ENCODE results near the gene TENM4. TPM values are rescaled to one million over a fixed set of nuclear protein-coding genes. Genes with fewer than 3 reads are reported as not detected.

Gene TENM4
- total RNA-seq, 4 donors from 2014 or later = 16.8 to 158 (median 120) TPM

DNA sequence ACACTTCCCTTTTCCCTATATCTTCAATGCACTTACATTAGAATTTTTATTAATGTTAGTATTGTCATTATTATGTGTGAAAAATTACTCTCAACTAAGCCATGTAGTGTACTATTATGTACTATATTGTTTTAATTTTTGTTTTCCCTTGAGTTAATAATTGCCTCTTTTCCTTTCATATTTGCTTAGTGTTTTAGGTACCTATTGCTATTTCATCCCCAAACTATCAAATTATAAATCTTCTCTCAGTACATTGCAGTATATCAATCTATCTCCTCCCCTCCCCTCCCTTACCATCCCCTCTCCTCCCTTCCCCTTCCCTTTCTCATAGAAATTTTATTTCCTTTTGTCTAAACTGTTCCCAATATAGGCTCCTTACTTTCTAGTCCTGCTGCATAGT is 12.8 kb upstream of the TENM4 start:
- no peaks in the 10 kb centered on the region for H3K9me3 ChIP-seq

DNA sequence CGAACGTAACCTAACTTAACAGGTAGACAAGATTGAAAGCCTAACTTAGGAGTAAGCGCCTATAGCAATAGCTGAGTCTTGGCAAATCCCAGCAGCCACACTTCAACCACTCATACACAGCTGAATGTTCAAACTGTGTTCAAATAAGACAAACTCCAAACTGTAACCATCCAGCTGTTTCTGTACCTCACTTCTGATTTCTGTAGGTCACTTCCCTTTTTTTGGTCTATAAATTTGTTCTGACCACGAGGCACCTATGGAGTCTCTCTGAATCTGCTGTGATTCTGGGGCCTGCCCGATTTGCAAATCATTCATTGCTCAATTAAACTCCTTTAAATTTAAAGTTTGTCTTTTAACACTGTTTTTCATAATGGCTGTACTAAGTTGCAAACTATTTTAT is 8.2 kb upstream of the TENM4 start:
- no peak for TF ChIP-seq POLR2A (IDR thresholded peaks at IDR 0.05)
- TF ChIP-seq, protein P1, sequence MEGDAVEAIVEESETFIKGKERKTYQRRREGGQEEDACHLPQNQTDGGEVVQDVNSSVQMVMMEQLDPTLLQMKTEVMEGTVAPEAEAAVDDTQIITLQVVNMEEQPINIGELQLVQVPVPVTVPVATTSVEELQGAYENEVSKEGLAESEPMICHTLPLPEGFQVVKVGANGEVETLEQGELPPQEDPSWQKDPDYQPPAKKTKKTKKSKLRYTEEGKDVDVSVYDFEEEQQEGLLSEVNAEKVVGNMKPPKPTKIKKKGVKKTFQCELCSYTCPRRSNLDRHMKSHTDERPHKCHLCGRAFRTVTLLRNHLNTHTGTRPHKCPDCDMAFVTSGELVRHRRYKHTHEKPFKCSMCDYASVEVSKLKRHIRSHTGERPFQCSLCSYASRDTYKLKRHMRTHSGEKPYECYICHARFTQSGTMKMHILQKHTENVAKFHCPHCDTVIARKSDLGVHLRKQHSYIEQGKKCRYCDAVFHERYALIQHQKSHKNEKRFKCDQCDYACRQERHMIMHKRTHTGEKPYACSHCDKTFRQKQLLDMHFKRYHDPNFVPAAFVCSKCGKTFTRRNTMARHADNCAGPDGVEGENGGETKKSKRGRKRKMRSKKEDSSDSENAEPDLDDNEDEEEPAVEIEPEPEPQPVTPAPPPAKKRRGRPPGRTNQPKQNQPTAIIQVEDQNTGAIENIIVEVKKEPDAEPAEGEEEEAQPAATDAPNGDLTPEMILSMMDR (IDR thresholded peaks at IDR 0.05) = no peak
- Histone ChIP-seq H3K36me3 (no peaks in the 10 kb centered on the region), H3K4me1 (no peaks in the 10 kb centered on the region), H3K9me3 (no peaks in the 10 kb centered on the region), H3K27me3 (no peaks in the 10 kb centered on the region), H3K4me3 (replicated peaks in 1 of 3) (no peak overlapping the region), H3K27ac (no peak overlapping the region)
- WGBS, 2 donors = 89 to 94% methylated on average over 5 of the region's 5 CpGs
- DNase-seq = no peak
- intact Hi-C loops (cut with DNase I) = no loop called here

More for the DNA sequence above, 12.8 kb upstream of the TENM4 start:
- peaks cover 0 to 3% of the 10 kb centered on the region in 2 donors for H3K4me1 ChIP-seq
- H3K27me3 ChIP-seq = no peaks in the 10 kb centered on the region
- TF ChIP-seq, protein P1 (IDR thresholded peaks at IDR 0.05) = no peak
- no peak for TF ChIP-seq POLR2A (IDR thresholded peaks at IDR 0.05)
- intact Hi-C loops (cut with DNase I) = no loop called here
- H3K36me3 ChIP-seq = no peaks in the 10 kb centered on the region
- DNase-seq = no peak
- H3K4me3 ChIP-seq (replicated peaks in 1 of 3) = no peak overlapping the region
- H3K27ac ChIP-seq = no peak overlapping the region

DNA sequence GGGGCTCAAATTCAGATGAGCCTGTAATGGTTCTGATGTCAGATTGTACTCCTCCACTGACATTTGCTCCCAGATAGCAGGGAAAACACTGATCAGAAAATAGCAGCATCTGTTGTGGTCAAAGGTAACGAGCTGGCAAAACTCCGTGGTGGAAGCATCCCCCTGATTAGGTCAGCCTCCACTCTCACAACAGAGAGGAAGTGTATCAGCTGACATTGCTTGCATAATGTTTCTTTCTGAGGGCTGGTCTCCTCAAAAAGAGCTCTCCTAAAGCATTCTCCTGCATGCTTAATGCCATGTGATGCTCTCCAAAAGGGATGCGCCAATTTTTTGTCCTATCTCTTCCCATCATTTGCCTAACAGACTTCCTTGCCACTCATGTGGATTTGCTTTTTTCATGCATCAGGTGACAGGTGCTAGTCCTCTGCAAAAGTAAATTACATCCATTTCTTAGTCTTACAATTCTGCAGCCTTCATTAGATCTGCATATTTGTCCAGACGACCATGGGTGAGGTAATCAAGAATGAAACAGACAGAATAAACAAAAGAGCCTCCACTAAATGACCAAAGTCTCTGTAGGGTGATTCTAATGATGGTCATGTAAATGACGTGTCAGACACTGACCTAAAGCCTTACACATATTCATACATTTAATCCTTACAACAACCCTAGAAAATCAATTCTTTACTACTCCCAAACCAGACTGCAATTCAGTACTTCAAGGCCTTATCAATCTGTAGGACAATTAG is 6.4 kb upstream of the TENM4 start:
- DNase-seq = no peak
- intact Hi-C loops (cut with DNase I) = no loop called here
- Histone ChIP-seq H3K27ac (no peak overlapping the region), H3K27me3 (no peaks in the 10 kb centered on the region), H3K4me3 (replicated peaks in 1 of 3) (no peak overlapping the region), H3K9me3 (no peaks in the 10 kb centered on the region), H3K4me1 (no peaks in the 10 kb centered on the region), H3K36me3 (no peaks in the 10 kb centered on the region)
- TF ChIP-seq, protein P1 (IDR thresholded peaks at IDR 0.05) = no peak
- TF ChIP-seq POLR2A (IDR thresholded peaks at IDR 0.05) = no peak
- 50 to 61% methylated on average over 4 to 5 of the region's 5 CpGs for WGBS, 2 donors

DNA sequence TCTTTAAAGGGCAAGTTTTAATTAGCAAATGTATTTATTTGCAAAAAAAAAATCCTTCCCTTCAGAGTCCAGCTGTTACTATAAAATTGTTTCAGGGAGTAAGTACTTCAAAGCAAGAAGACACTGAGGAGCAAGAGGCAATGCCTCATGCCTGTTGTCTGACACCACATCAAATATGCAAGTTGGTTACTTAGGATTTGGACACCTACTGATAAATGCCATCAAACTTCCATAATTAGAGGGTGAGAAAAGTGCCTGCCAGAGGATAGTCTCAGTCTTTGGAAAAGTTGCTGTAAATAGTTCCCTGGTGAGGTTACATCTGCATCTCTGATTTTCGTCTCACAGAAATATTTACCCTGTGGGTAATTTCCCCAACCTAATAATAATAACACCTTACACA is 4.1 kb upstream of the TENM4 start:
- TF ChIP-seq, protein P1 (IDR thresholded peaks at IDR 0.05) = no peak
- TF ChIP-seq POLR2A (IDR thresholded peaks at IDR 0.05) = no peak
- Histone ChIP-seq H3K27ac (no peak overlapping the region), H3K4me1 (no peaks in the 10 kb centered on the region), H3K36me3 (no peaks in the 10 kb centered on the region), H3K9me3 (no peaks in the 10 kb centered on the region), H3K27me3 (no peaks in the 10 kb centered on the region), H3K4me3 (replicated peaks in 1 of 3) (no peak overlapping the region)
- no peak for DNase-seq
- intact Hi-C loops (cut with DNase I) = no loop called here
- WGBS, 2 donors = 79 to 80% methylated on average over 1 of the region's 1 CpG

DNA sequence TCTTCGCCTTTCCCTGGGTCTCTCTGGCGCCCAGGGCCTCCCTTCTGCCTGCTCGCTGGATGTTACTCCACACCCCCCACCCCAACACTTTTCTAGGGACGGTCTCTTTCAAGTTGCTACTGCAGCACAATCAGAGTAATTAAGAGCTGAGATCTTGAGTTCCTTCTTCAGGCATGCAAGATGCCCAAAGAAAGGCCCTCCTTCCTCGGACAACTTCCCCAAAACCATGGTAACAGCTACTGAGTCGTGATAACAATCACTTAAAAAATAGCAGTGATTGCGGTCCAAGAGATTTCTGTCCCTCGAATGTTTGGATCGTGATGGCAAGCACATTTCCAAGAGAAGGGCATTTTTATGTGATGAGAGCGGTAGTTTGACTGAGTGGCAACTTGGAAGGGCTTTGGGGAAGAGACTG is 638 bp upstream of the TENM4 start:
- H3K4me3 ChIP-seq (replicated peaks in 1 of 3) = peak overlapping the region in 1 of 3 donors; percentile 70
- no peaks in the 10 kb centered on the region for H3K9me3 ChIP-seq
- no peak for TF ChIP-seq POLR2A (IDR thresholded peaks at IDR 0.05)
- TF ChIP-seq, protein P1 (IDR thresholded peaks at IDR 0.05) = no peak
- WGBS, 2 donors = 15 to 18% methylated on average over 10 of the region's 10 CpGs
- intact Hi-C loops (cut with DNase I) = no loop called here
- H3K27ac ChIP-seq = peak overlapping the region; percentile 30 to 94 (median 88)
- no peaks in the 10 kb centered on the region for H3K36me3 ChIP-seq
- no peaks in the 10 kb centered on the region for H3K27me3 ChIP-seq
- DNase-seq = peak; percentile 19 to 23
- peaks cover 6 to 16% of the 10 kb centered on the region in 2 donors for H3K4me1 ChIP-seq
